HG03175 (cell line): Measurements from ENCODE around the gene SERPINA1.
"Not testable (repeated sequence)": the region's sequence is repeated elsewhere in the genome, so short reads cannot be mapped to it uniquely, and the experiment has no call there.

Source experiments
- ATAC-seq: cut with Tn5 transposase; IDR thresholded peaks from one replicate; pipeline ENCODE4 v1.9.1; 2021; ENCODE audit warnings: mild to moderate bottlenecking, moderate library complexity; ENCODE audit not compliant: unreplicated experiment

Gene SERPINA1

GRCh38 chr14:94388384-94389103 lies at the start of gene SERPINA1:
Gene SERPINA1, minus strand, starts transcription at chr14:94388602. Its CDS starts 5,365 bp downstream, at chr14:94383237.
- ATAC-seq: no peak

GRCh38 chr14:94428610-94429009 lies 40.2 kb upstream of the SERPINA1 start:
- no peak for ATAC-seq

DNA sequence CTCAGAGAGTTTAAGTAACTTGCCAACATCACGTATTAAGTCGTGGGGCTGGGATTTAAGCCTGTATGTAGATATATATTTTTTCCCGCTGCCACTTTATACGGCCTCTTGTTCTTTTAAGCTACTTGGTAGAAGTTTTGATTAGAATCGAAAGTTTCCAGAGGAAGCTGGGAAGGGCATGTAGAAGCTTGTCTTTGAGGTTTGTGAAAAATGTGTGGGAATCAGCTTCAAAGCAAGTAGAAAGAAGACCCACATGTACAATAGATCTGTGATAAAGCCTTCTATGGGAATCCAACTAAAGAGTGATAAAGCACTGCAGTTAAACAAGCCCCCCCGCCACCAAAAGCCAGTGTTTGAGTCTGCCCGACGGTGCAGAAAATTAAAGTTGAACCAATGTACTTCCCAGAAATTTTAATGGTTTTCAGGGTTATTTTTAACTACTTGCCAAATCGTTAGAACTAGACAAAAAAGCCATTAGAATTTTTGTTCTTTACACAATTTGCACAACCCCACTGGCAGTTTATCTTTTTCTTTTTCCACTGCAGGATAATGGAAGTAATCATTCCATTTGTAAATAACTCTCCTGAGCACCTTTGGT lies 38.7 kb upstream of the SERPINA1 start:
- no peak for ATAC-seq

GRCh38 chr14:94426526-94426925 lies 38.1 kb upstream of the SERPINA1 start:
- no peak for ATAC-seq

DNA sequence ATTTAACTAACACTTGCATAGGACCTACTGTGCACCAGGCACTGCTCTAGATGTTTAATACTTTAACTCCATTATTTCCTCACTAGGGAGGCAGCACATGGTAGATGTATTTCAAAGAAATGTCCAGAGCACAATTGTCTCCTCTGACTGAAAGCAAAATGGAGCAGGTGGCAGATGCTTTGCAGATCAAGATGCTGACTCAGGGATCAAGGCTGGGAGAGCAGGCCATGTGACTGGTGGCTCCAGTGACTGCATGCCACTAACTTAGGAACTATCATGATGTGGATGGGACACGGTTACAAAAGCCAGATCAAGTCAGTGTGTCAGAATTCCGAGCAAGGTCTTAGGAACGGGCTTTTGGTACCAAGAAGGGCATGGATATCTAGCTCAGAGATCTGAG lies 36.0 kb upstream of the SERPINA1 start:
- no peak for ATAC-seq

- ATAC-seq: no peak
Measured at GRCh38 chr14:94423453-94424056, 35.2 kb upstream of the SERPINA1 start.

- ATAC-seq: no peak
Measured at GRCh38 chr14:94421316-94421715, 32.9 kb upstream of the SERPINA1 start.

DNA sequence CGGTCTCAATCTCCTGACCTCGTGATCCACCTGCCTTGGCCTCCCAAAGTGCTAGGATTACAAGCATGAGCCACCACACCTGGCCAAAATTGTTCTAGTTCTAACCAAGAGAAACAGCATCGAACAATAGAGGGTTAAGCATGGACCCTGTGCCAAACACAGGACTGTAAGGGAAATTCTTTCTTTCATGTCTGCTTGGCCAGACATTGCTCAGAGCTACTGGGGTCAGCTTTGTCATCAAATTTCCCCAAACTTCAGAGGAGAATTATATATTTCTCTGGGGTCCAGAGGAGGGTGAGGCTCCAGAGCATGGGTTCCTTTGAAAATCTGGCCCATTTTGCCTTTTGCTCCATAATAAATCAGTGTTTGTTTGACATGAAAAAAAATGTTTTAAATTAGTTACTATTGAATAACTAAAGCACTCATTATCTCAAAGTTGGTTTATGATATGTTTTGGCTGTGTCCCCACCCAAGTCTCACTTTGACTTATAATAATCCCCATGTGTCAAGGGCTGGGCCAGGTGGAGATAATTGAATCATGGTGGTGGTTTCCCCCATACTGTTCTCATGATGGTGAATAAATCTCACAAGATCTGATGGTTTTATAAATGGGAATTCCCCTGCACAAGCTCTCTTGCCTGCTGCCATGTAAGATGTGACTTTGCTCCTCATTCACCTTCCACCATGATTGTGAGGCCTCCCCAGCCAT lies 29.2 kb upstream of the SERPINA1 start:
- ATAC-seq: not testable (repeated sequence)

DNA sequence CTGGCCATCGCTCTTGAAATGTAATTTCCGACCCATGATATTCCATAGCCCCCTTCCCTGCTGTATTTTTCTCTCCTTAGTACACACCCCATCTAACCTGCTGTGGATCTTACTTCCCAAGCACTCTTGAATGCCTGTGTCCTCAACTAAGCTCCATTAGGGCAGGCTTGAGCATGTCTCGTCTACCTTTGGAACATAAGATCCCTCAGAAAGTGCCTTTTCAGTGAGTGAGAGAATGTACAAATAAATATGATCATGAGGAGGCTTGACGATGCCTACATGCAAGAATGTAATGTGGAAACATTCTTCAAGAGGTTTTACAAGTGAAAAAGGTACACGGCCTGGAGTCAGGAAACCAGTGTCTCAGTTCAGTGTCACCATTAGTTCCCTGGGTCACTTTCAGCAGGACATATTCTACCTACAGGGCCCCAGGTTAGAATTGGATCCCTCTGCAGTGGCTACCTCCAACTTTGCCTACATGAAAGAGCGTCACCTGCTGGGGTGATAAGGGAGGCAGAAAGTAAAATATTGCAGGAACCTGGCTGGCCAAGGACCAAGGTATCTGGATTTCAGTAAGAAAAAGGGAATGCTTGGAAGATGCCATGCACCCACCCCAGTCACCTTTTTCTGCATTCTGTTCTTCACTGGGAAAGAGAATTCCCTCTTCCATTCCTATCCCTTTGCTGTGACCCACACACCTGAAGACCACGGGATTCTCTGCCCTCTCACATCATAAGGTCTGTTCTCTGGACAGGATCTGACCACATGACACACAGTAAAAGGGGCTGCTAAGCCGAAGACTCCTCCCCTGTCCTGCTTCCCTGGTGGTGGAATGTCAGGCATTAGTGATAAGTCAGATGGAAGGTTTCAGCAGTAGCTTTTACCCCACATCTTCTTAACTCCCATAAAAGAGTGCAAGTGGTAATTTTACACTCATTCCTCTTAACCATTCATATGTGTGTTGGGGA lies 24.6 kb upstream of the SERPINA1 start:
- no peak for ATAC-seq

DNA sequence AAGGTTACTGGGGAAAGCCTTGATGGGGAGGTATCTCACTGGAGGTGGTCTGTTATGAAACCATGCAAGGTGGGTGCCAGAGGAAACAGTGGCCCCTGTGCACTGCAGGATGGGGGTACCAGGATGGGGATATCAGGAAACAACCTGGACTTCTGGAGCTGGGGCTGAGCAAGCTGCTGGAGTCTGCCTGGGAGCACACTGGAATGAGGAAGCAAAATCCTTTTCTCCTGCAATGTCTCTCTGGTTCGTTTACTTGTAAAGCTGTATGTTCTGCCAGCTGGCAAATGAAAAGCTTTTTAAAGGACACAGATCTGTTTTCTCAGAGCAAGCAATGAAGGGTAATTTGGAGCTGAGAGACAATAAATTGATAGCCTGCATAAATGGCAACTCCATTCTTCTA lies 23.2 kb upstream of the SERPINA1 start:
- ATAC-seq: no peak

- not testable (repeated sequence) for ATAC-seq
Measured at GRCh38 chr14:94409430-94409829, 21.0 kb upstream of the SERPINA1 start.

DNA sequence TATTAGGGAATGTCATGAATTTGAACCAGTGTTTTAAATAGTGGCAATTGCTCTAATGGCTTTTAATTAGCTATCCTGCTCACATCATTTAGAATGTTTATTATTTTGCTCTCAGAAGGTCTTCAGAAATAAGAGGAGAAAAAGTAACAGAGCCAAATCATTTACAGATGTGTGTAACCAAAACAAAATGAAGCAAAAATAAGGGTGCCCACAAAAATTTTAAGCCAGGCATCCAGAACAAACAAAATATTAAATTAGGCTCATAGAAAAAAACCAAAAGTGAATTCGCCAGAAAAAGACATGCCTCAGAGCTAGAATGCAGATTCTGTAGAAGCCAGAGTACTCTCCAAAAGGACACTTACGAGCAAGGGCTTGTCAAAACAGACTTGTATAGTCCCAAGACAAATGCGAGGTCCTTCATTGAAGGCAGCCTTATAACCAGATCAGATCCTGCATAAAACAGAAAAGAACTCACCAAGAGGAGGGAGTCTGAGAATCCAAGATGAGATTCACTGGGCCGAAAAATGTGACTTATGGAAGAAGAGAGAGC lies 20.2 kb upstream of the SERPINA1 start:
- ATAC-seq: no peak

- ATAC-seq: no peak
Measured at GRCh38 chr14:94407906-94408305, 19.5 kb upstream of the SERPINA1 start.

GRCh38 chr14:94406910-94407309 lies 18.5 kb upstream of the SERPINA1 start:
- ATAC-seq: no peak

- no peak for ATAC-seq
Measured at GRCh38 chr14:94405486-94405885, 17.1 kb upstream of the SERPINA1 start.

DNA sequence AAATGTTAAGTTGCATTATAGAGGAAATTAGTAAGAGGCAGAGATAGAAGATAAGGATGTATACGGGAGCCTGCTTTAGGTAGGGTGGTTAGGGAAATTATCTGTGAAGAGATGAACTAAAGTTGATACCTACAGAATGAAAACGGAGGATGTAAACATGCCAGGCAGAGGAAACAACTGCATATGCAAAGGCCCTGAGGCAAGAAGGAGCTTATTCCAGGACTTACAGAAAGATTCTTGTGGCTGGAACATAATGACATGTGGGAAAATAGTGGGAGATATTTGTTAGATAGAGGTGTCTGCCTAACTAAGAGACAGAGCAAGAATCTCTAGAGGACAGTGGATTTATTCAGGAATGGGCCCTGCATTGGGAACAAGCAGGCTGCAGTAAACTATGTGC lies 16.2 kb upstream of the SERPINA1 start:
- no peak for ATAC-seq

- ATAC-seq: no peak
Measured at GRCh38 chr14:94403312-94403932, 15.0 kb upstream of the SERPINA1 start.

DNA sequence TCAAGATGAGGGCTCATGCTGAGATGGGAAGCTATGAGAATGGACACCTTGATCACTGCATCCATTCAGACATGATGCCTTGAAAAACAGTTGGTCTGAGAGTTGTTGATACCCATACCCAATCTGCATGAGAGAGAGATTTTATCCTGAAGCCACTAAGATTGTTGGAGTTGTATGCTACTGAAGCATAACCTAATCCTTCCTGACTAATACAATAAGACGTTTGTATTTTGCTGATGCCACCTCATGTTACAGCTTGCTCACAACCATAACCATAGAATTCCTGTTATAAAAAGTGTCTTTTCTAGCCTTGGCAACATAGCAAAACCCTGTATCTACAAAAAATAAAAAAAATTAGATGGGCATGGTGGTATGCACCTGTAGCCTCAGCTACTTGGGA lies 12.7 kb upstream of the SERPINA1 start:
- no peak for ATAC-seq

GRCh38 chr14:94400422-94400841 lies 12.0 kb upstream of the SERPINA1 start:
- no peak for ATAC-seq

DNA sequence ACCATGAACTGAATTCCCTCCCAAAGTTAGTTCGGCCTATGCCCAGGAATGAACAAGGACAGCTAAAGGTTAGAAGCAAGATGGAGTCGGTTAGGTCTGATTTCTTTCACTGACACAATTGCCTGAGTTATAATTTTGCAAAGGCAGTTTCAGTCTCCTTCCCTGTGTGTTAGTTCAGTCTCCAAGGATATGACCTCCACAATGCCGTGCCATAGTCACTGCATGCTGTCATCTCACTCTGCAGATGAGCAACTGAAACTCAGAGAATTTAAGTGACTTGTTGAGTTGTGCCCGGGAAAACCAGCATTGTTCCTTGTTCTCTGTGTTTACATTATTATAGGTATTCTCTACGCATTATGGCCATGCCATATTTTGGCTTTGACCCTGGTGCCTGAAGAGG lies 10.1 kb upstream of the SERPINA1 start:
- no peak for ATAC-seq
